ENCODE results near the gene CEP104.

Gene CEP104

DNA sequence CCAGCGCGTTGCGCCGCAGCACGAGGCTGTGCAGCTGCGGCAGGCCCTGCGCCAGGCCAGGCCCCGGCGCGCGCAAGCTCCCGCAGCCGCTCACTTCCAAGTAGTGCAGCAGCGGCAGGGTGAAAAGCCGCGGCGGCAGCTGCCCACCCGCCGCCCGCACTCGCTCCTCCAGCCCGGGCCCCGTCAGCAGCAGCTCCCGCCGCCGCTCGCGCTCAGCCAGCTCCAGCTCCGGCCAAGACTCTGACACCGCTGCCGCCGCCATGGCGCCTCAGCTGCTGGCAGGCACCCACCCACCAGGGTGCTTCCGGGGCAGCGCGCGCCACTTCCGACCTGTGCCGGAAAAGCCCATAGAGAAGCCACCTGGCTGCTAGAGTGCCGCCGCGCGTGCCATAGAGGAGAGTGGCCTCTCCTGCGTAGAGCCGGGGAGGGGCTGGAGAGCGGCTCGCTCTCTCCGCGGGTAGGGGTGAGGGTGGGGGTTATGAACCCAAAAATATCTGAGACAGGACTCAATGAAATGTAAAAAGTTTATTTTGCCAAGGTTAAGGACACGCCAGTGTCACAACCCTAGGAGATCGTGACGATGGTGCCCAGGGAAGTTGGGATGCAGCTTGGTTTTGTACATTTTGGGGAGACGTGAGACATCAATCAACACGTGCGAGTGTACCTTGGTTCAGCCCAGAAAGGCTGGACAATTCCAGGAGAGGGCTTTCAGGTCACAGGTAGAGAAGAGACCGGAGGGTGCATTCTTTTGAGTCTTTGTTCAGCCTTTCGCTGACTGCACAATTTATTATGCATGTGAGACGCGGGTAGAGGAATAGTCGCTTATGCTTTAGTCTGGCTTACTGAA lies 60.6 kb downstream of the CEP104 start, which contains the start of gene LRRC47:
Gene LRRC47 (minus strand): TSS at position 284 of the 847 bp plus-strand sequence. CDS start 22 bp downstream, at position 262.
- TF ChIP-seq GABPA (IDR thresholded peaks at IDR 0.05; ENCODE audit: low read depth), result peak; percentile 95
- TF ChIP-seq SPI1 (IDR thresholded peaks at IDR 0.05; ENCODE audit: borderline replicate concordance, low read depth), result no peak; the same call in 1 of the 2 replicates
- TF ChIP-seq, protein P1, sequence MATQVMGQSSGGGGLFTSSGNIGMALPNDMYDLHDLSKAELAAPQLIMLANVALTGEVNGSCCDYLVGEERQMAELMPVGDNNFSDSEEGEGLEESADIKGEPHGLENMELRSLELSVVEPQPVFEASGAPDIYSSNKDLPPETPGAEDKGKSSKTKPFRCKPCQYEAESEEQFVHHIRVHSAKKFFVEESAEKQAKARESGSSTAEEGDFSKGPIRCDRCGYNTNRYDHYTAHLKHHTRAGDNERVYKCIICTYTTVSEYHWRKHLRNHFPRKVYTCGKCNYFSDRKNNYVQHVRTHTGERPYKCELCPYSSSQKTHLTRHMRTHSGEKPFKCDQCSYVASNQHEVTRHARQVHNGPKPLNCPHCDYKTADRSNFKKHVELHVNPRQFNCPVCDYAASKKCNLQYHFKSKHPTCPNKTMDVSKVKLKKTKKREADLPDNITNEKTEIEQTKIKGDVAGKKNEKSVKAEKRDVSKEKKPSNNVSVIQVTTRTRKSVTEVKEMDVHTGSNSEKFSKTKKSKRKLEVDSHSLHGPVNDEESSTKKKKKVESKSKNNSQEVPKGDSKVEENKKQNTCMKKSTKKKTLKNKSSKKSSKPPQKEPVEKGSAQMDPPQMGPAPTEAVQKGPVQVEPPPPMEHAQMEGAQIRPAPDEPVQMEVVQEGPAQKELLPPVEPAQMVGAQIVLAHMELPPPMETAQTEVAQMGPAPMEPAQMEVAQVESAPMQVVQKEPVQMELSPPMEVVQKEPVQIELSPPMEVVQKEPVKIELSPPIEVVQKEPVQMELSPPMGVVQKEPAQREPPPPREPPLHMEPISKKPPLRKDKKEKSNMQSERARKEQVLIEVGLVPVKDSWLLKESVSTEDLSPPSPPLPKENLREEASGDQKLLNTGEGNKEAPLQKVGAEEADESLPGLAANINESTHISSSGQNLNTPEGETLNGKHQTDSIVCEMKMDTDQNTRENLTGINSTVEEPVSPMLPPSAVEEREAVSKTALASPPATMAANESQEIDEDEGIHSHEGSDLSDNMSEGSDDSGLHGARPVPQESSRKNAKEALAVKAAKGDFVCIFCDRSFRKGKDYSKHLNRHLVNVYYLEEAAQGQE (IDR thresholded peaks at IDR 0.05; ENCODE audit: insufficient replicate concordance, low read depth), result peak; percentile 33
- peak; percentile 80 for TF ChIP-seq POLR2AphosphoS5 (IDR thresholded peaks at IDR 0.05; ENCODE audit: low read depth)

DNA sequence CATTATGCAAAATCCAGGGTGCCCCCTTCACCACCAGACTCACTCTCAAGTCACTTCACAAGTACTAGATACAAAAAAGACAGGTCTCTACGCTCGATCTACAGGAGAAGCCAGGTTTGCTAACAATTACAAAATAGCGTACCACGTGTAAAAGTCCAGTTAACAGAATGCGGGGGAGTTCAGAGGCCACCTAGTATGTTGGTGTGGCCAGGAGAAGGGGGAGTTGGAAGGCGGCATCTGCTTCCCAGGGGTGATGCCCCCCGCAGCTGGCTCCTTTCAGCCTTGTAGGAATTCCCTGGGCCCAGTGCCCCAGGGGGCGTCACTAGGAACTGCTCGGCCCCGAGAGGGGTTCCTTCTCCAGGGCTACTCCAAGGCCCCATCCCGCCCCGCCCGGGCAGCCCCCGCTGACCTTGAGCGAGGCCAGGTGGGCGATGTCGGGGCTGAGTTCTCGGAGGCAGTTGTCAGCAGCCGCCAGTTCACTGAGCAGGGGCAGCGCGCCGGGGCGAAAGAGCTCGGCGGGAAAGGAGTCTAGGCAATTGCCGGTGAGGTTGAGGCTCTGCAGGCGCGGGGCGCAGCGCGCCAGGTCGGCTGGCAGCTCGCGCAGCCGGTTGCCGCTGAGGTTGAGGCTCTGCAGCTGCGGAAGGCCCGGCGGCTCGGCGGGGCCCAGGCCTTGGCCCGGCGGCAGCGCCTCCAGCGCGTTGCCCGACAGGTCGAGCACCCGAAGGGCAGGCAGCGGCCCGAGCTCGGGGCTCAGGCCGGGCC lies 61.4 kb downstream of the CEP104 start:
- DNase-seq (ENCODE audit: low read depth in 1 of 2, low spot score in 1 of 2), result no peak

More for the DNA sequence above, 60.6 kb downstream of the CEP104 start, which contains the start of gene LRRC47:
- Histone ChIP-seq H3K27me3 (ENCODE audit: insufficient read depth, poor library complexity, severe bottlenecking) (no peaks in the 10 kb centered on the region), H3K4me3 (replicated peaks; ENCODE audit: insufficient read depth, low read length) (peak within 1 kb of the TSS; percentile 98), H3K27ac (replicated peaks) (peak within 1 kb of the TSS; percentile 76)
- DNase-seq (ENCODE audit: low read depth in 1 of 2, low spot score in 1 of 2), result peak; percentile 83 to 95

DNA sequence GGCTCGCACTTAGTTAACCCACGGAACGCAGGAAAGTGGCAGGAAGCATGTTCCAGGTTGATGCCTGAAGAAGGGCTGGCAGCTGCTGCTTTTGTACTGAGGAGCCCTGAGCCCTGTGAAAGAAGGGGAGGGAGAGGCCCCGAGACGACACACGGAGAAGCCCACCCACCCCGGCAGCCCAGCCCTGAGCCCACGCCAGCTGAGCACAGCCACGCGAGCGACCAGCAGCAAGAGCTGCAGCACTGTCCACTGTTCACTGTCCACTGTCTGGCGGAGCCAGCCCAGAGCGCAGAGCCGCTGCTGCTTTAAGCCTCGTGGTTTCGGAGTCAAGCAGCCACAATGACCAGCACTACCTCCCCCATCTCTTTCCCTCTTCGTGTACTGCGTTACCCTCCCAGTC lies 66.1 kb downstream of the CEP104 start:
- Histone ChIP-seq H3K27me3 (ENCODE audit: insufficient read depth, poor library complexity, severe bottlenecking) (no peaks in the 10 kb centered on the region), H3K27ac (replicated peaks) (no peak overlapping the region), H3K4me3 (replicated peaks; ENCODE audit: insufficient read depth, low read length) (no peak overlapping the region)
- DNase-seq (ENCODE audit: low read depth in 1 of 2, low spot score in 1 of 2), result no peak
- no peak for TF ChIP-seq POLR2AphosphoS5 (IDR thresholded peaks at IDR 0.05; ENCODE audit: low read depth)
- TF ChIP-seq, protein P2, sequence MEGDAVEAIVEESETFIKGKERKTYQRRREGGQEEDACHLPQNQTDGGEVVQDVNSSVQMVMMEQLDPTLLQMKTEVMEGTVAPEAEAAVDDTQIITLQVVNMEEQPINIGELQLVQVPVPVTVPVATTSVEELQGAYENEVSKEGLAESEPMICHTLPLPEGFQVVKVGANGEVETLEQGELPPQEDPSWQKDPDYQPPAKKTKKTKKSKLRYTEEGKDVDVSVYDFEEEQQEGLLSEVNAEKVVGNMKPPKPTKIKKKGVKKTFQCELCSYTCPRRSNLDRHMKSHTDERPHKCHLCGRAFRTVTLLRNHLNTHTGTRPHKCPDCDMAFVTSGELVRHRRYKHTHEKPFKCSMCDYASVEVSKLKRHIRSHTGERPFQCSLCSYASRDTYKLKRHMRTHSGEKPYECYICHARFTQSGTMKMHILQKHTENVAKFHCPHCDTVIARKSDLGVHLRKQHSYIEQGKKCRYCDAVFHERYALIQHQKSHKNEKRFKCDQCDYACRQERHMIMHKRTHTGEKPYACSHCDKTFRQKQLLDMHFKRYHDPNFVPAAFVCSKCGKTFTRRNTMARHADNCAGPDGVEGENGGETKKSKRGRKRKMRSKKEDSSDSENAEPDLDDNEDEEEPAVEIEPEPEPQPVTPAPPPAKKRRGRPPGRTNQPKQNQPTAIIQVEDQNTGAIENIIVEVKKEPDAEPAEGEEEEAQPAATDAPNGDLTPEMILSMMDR (IDR thresholded peaks at IDR 0.05; ENCODE audit: insufficient read depth, low read length), result no peak
- TF ChIP-seq, protein P1 (IDR thresholded peaks at IDR 0.05; ENCODE audit: insufficient replicate concordance, low read depth), result no peak
- no peak for TF ChIP-seq GABPA (IDR thresholded peaks at IDR 0.05; ENCODE audit: low read depth)
- TF ChIP-seq SPI1 (IDR thresholded peaks at IDR 0.05; ENCODE audit: borderline replicate concordance, low read depth), result no peak

More for the DNA sequence above, 61.4 kb downstream of the CEP104 start:
- peak overlapping the region; percentile 76 for H3K27ac ChIP-seq (replicated peaks)
- peak overlapping the region; percentile 98 for H3K4me3 ChIP-seq (replicated peaks; ENCODE audit: insufficient read depth, low read length)
- no peaks in the 10 kb centered on the region for H3K27me3 ChIP-seq (ENCODE audit: insufficient read depth, poor library complexity, severe bottlenecking)
- TF ChIP-seq, protein P1 (IDR thresholded peaks at IDR 0.05; ENCODE audit: insufficient replicate concordance, low read depth), result no peak
- TF ChIP-seq GABPA (IDR thresholded peaks at IDR 0.05; ENCODE audit: low read depth) (no peak), POLR2AphosphoS5 (IDR thresholded peaks at IDR 0.05; ENCODE audit: low read depth) (no peak), SPI1 (IDR thresholded peaks at IDR 0.05; ENCODE audit: borderline replicate concordance, low read depth) (no peak)
- TF ChIP-seq, protein P2 (IDR thresholded peaks at IDR 0.05; ENCODE audit: insufficient read depth, low read length), result no peak

Measured in HL-60 (cell line).